GM12878 (cell line): ENCODE measurements around the gene KPNA4.

Experiments used
- IKZF2 ChIP-seq, 2 experiments: fragments of 450-650 bp; IDR thresholded peaks; 2 replicates each; pipeline ENCODE4 v1.6.1; 2017; ENCODE audit warnings: mild to moderate bottlenecking in 2 of 2, moderate library complexity in 2 of 2
- MXI1 ChIP-seq: fragments of 150-350 bp; IDR thresholded peaks from 2 replicates; pipeline ENCODE4 v1.6.1; 2011; ENCODE audit warnings: low read depth, mild to moderate bottlenecking, inconsistent platforms, low read length, improper control_type of control experiment

- TF ChIP-seq MXI1 = no peak
- TF ChIP-seq IKZF2 (IDR thresholded peaks at IDR 0.05) = no peak
Measured at GRCh38 chr3:160450846-160451245, 114.5 kb downstream of the KPNA4 start.
